HG03280 (cell line): ENCODE measurements around the gene DPT.

ENCODE experiments used
- ATAC-seq: cut with Tn5 transposase; IDR thresholded peaks from one replicate; pipeline ENCODE4 v1.9.1; 2021; ENCODE audit warnings: mild to moderate bottlenecking, moderate library complexity; ENCODE audit not compliant: unreplicated experiment

DPT gene

DNA sequence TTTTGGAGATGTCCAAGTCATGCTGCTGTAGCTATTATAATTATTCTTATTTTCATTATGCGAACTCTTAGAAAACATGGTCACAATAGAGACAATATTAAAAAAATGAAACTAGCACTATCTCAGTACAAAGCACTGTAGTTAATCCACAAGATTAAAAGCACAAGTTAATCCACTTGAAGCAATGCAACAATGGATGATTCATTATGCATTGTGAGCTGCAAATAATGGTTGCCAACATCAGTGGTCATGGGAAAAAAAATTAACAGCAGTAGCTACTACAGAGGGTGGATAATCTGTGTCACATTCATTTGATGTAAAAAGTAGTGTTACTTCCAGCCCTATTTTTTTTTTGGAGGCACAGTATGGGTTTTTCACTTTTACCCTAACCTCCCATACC, 56.7 kb downstream of the DPT start:
- no peak for ATAC-seq

GRCh38 chr1:168671782-168672181, 57.2 kb downstream of the DPT start:
- no peak for ATAC-seq

- ATAC-seq, result no peak
Measured at GRCh38 chr1:168665975-168666374, 63.0 kb downstream of the DPT start.

- no peak for ATAC-seq
Measured at GRCh38 chr1:168664069-168664834, 64.8 kb downstream of the DPT start.

- no peak for ATAC-seq
Measured at GRCh38 chr1:168656485-168656884, 72.5 kb downstream of the DPT start.

GRCh38 chr1:168654198-168654915, 74.6 kb downstream of the DPT start:
- ATAC-seq, result no peak

DNA sequence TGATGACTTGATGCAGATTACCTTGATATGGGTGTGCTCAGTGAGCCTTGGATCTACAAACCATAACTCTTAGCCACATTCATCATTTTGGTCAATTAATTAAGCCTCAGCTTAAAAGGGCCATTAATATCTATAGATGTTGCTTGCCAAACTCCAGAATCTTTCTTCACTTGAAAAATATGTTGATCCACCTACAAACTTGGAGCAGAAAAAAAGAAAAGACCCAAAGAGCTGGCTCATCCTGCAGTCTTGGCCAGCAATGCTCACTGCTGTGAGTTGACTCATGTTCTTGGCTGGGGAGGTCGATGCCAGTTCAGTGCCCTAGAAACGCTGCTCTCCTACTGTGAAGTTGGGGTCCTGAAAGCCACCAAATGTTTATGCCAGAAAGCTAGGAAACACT, 75.4 kb downstream of the DPT start:
- no peak for ATAC-seq

DNA sequence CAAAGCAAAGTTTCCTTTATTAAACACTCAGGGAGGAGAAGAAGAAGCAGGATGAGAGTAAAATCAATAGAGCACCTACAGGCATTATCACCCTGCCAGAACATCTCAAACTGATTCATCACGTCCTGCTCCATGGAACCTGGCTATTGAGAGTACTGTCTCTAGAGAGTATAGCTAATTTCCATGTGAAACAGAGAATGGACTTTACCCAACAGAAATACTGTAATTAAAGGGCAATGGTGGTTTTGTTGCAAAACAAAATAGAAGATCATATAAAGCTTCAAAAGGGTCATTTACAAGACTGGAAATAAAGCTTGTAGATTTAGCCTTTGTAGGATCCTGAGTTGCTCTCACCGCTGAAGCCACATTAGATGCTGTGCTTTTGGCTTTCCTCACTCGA, 83.3 kb downstream of the DPT start:
- no peak for ATAC-seq
